GM04503 (cell line): ENCODE results near the gene UBA6.
"Not testable (repeated sequence)": the region's sequence is repeated elsewhere in the genome, so short reads cannot be mapped to it uniquely, and the experiment has no call there.

Experiments used
- DNase-seq: peaks from one replicate; pipeline ENCODE4 v3.0.0-alpha.2; 2012; ENCODE audit warnings: low read depth

Gene UBA6

DNA sequence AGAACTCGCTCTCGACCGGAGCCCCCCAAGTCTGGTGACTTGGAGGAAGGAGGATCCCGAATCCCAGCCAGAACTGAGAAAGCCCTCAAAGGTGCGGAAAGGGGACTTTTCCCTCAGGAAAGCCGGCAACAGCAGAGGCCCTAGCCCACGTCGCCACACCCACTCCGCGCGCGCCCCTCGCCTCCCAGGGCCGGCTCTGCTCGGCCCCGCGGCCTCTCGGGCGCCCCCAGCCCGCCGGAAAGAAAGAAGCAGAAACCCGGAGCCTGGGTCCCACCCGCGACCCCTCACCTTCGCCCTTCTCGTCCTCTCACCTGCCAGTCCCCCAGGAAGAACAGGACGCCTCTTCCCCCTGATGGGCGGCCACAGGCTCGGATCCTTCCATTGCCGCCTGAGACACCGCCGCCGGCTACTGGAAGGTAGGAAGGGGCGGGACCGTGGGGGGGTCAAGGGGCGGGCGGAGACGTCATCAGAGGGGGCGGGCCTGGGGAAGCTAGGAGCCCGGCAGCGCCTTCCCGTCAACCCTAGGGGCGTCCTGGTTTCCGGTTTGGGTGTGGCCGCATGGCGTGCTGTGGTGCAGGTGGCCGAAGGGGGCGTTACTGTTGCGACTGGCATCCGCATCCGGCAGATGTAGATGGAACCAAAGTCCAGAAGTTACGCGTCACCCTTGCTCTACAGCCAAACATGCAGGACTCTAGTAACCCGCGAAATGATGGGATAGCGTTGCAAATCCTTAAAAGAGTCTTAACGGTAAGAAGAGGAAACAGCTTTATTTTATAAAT lies at the start of gene UBA6:
TSS of gene UBA6 (minus strand) at position 418 of the 779 bp plus-strand sequence. CDS start at position 382, 36 bp downstream.
- DNase-seq, result peak; percentile 72

DNA sequence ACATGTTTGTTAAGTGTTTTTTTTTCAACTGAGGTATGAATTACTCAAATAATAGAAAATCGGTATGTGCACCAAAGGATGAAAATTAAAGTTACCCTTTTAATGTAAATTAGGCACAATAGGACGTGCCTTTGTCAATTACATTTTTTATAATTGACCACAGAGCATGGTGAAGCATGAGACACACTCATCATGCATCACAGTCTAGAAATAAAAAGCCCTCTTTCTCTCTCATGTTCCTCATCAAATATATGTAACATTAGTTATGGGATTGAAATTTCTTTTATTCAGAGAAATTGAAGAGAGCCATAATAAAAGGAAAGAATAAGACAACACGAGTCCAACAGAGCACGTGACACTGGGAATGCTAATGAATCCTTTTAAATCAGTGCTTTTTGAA lies 49.7 kb upstream of the UBA6 start:
- no peak for DNase-seq

DNA sequence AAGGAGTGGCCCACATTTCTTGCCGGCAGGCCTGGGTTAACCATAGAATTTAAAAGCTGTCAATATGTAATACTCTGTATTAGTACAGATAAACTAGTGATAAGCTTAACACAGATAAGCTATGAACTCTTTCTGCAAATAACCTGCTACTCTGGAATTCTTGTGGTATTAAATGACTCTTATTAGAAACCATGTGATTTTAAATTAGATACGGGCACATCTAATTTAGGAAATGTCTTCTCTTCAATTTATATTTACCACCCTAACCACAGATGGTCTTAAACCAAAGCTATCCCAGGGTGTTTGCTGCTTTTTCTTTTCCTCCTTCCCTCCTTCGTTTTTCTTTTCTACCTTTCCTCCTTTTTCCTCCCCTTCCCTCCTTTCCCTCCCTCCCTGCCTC lies 48.3 kb upstream of the UBA6 start:
- no peak for DNase-seq

DNA sequence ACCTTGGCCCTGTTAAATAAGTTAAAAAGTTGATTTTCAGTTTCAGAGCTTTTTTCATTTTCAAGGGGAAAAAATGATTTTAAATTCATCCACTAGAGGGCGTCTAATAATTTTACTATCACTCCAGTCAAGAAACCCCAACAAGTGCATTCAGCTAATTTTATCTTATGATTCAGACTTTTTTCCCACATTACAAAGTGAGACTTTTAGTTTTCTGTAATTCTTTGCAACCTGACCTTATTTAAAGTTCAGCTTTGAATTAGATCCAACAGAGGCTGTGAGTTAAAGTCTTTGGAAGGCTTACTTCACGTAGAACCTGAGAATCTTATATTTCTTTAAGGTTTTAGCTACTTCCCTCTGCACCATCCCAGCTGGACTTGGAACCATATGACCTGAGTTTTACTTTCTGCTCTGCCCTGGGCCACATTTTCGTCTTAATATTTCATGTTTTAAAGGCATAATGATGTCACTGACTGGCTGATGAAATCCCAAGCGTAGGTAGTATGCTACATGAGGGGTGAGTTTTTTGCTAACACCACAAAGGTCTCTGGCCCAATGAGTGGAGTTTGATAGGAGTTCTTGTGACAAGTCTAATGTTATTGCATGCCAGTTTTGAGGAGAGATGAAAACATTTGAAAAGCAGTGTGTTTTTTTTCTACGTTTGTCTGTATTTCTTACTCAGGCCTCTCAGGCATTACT lies 46.0 kb upstream of the UBA6 start:
- no peak for DNase-seq

DNA sequence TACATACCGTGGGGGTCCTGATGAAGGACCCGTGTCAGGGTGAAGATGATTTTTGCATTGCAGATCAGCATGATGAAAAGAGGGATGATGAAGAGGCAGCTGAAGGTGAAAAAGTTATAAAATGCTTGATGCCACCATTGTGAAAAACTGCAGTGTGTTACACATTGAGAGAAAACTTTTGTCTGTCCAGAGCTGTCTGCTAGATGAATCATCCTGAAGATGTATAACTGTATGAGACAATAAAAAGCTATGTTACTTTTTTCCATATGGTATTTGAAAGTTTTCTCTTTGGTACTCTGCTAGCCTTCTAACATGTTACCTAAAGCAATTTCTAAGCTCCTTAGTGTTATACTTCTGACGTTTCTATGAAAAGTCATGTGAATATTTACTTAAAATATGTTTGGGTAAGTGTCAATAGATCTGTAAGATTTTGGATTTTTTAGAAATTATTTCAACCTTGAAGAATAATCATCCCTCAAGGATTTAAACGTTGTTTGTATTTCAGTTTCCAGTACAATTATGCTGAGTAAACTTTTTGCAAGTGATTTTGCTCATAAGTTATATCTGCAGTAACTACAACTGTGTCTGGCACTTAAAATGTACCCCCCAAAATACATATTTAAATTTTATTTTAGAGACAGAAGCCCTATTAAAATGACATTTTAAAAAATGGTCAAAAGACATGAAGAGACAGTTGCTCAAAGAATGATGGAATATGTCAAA lies 43.8 kb upstream of the UBA6 start:
- DNase-seq, result no peak

DNA sequence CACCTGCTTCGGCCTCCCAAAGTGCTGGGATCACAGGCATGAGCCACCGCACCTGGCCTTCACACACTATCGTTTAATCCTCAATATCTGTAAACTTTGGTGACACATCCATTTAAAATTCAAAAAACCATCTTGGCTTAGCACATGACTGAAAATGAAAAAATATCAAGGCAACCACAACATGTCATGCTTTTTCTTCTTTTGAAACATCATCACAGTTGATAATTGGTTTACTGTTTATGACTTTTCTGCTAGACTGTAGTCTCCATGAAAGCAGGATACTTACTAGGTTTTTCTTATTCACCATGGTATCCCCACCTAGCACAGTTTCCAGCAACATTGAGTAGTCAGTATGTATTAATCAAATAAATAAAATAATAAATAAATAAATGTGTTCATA lies 42.2 kb upstream of the UBA6 start:
- DNase-seq, result no peak

DNA sequence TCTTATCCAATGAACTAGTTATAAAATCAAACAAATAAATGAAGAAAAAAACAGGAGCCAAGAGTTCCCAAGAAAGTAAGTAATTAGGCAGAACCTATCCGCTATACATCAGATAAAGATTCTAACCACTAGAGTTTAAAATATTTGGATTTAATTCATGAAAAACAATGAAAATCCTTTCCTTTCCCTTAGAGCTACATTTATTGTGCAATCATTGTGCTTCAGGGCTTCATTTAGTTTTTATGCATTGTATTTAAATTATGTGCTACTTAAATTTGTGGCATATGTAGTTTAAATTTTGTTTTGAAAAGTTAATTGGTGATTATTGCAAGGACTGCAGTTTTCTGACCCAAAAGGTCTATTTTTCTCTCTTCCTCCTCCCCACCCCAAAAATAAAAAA lies 35.3 kb upstream of the UBA6 start:
- DNase-seq, result no peak

DNA sequence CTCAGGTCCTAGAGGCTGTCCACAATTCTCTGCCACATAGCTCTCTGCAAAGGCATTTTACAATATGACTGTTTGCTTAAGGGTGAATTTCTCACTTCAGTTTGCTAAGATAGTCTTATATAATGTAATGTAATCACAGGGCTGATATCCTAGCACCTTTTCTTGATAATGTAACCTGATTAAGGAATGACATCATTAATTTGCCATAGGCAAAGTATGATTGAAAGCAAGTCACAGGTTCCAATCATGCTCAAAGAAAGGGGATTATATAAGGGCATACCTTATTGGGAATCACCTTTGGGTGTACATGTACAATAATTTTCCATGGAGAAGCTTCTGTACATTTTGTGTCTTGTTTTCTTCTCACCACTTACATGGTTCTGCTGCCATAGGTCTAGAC lies 34.4 kb upstream of the UBA6 start:
- no peak for DNase-seq

DNA sequence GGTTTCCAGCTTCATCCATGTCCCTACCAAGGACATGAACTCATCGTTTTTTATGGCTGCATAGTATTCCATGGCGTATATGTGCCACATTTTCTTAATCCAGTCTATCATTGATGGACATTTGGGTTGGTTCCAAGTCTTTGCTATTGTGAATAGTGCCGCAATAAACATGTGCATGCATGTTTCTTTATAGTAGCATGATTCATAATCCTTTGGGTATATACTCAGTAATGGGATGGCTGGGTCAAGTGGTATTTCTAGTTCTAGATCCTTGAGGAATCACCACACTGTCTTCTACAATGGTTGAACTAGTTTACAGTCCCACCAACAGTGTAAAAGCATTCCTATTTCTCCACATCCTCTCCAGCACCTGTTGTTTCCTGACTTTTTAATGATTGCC lies 29.6 kb upstream of the UBA6 start:
- not testable (repeated sequence) for DNase-seq

DNA sequence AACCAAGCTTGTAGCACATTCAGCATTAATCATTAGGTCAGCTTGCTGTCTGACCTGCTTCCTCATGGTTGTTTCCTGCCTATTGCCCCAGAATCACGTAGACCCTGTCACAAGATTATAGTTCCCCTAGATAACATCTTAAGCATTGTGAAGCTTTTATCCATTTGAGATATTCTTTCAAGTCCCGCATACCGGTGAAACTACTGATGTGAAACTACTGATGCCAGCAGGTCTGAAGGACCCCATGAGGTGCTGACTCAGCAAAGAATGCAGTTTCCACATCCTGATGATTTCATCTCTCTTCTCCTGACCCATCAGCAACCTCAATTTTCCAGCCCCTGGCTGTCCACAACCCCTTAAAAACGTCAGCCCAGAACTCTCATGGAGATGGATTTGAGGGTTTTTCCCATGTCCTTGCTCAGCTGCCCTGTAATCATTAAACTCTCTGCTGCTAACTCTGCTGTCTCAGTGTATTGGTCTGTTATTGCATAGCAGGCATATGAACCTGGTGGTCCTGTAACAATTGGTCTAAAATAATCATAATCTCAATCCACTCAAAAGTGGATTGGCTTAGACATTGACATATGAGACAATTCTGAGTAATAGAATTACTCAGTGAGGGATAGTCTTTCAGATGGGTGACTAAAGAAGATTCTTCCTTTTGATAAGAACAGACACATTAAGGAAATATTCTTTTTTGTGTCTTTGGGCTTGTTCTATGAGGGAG lies 26.3 kb upstream of the UBA6 start:
- DNase-seq, result no peak

DNA sequence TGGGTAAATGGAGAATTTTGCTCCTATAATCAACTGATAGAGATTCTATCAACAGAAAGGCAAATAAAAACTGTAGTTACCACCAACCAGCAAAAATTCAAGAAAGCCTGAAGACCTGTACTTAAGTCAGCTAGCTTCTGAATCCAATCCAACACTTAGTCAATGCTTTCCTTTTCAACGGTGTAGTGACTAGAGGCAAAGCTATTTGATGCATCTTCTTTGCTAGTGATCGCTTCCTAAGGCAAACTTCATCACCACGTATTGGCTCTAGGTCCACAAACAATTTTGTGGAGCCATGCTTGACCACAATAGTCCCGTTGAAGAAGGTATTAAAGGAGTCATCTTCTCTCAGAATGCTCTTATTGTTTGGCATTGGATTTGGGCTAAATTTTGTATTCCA lies 25.0 kb upstream of the UBA6 start:
- no peak for DNase-seq

DNA sequence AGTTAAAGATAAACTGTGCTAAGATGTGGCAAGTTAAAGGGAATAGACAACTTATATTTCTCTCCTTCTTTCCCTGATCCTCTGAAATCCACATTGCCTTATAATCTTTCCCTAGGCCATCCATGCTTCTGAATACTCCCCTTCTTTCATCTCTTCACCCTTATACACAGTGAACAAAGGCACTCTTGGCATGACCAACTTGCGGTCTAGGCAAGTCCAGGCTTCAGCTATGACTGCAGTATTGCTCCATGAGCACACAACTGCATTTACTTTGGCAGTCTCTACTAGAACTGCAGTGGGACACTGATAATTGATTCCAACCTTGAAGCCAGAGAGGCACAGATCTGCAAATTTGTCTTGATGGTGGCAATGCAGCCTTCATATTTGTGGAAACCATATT lies 24.2 kb upstream of the UBA6 start:
- DNase-seq, result no peak

DNA sequence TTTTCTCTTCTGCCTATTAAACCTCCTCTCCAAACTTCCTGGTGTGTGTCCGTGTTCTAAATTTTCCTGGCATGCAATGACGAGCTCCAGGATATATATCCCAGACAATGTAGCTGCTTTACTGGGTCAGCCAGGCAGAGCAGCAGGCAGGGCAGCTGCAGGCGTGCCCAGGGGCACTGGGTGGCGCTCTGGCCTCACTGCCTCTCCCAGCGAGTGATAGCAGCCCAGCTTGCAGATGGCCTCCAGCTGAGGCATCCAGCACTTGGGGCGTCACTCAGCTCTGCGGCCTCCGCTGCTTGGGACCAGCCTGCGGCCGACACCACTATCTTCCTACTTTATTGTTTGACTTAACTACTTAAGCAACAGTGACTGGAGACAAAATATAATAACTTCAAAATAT lies 23.0 kb upstream of the UBA6 start:
- DNase-seq, result no peak

DNA sequence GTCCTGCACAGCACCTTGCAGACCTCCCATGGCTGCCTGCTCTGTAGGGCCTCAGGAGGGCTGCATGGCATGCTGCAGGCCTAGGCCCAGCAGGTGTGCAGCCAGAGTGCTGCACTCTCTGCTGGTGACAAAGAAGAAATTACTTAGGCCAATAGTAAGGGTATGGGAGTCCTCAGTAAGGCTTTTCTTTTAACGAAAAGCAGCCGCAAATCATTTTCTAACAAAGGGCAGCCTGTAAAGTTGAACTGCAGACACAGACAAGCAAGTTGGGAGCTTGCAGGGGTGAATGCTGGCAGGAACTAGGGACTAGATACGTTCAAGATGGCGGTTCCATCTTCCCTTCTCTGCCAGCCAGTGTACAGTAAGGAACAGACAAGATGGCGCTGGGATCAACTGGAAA lies 22.4 kb upstream of the UBA6 start:
- no peak for DNase-seq

DNA sequence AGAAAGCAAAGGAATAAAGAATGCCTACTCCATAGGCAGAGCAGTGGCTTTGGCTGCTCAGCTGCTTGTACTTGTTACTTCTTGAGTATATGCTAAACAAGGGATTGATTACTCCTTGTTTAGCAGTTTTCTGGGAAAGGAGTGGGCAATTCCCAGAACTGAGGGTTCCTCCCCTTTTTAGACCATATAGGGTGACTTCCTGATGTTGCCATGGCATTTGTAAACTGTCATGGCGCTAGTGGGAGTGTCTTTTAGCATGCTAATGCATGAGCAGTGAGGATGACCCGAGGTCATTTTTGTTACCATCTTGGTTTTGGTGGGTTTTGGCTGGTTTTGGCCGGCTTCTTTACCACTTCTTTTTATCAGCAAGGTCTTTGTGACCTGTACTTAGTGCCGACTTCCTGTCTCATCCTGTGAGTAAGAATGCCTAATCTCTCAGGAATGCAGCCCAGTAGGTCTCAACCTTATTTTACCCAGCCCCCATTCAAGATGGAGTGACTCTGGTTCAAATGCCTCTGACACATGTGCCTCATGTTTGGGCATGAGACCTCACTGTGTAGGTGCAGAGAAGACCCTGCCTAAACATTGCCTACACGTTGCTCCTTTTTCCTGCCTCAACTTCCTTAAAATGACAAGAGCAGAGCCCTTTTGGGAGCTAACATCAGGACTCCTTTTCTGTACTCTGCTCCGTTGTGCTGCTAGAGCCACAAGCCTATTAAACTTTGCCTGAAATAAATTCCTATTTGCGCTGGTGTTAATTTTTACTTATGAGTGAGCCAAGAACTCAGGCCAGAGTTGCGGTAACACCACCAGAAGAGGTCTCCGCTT lies 21.0 kb upstream of the UBA6 start:
- no peak for DNase-seq

DNA sequence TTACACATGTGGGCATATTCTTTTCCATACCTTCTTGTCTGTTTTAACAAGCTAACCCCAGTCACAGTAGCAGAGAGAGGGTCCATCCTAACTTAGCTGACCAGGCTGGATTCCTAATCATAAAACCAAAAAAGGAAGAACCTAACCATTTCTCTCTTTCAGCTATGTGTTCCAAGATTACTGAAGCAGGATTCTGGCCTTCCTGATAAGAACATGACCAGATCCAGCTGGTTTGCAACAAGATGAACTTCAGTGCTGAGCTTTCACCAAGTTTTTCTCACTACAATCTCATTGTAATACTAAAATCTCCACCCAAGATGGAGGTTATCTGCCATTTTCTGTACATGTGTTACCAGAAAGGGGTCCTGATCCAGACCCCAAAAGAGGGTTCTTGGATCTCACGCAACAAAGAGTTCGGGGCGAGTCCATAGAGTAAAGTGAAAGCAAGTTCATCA lies 20.4 kb upstream of the UBA6 start:
- DNase-seq, result no peak

DNA sequence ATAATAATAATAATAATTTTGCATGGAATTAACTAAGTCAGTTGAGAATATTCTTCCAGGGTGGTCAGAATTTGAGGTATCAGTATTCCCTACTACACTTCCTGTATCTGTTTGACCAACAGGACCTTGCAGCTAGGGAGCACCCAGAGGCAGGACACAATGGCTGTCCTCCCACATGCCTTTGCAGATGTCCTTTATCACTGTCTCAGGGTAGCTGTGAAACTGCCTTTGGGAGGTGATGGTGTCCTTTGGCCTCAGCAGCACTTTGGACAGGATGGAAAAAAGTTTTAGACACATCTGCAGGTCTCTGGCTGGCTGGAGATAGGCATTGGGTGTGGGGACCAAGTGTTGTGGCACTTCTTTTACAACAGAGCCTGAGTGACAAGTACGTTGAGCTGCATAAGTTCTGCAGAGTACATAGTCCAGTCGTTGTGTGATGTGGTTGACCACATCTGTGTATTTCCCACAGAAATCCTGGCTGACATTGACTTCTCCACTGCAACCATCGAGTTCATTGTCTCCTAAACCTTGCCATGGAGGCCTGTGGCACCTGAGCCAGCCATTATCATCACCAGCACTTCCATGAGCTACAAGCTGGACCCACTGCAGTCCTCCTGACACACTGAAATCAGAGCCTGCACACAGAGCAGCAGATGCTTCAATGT lies 19.1 kb upstream of the UBA6 start:
- no peak for DNase-seq

DNA sequence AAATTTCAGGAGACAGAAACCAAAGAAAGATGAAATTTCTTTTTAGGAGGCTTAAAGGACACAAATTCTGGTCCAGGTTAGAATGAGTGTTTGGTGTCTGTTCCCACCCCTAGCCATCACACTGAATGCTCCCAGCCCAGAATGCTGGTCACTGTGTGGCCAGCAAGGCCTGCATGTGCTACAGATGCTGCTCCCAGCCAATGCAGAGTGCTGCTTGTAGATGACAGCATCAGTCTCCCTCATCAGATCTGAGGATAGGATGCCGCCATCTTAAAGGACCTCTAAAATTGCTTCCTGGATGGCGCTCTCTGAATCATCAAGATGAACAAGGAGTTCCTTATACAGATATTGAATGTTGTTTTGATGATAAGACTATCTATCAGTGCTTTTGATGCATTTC lies 17.9 kb upstream of the UBA6 start:
- no peak for DNase-seq

DNA sequence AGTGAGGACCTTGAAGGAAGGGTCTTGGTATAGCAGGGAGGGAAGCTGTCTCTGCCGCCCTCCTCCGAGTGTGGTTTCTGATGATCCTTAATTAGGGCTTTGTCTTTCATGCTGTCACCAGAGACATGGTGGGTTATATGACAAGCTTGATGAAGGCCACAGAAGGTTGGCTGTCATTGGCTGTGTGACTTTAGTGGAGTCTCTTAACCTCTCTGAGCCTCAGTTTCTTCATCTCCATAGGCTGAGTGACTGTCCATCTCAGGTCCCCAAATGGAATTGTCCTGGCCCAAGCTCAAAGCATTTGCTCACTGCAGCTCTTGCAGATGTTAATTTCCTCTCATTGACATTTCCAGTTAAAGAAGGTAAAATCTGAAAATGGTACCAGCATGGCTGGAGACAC lies 16.6 kb upstream of the UBA6 start:
- DNase-seq, result no peak

DNA sequence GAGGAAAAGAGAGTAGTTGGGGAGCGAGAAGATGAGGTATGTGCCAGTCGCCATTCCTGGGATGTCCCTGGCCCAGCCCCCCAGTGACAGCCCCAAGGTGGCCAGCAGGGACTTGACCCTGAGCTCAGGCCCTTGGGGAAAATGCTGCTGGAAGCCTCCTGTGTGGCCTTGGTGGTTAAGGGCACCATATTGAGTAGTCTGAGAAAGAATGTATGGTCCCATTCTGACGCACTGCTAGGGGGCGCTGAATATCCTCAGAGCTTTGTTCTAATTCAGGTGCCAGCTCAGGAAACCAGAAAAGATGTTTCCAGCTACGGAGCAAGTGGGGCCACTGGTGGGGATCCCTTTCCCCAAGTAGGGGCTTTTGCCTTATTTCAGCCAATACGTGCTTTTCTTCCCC lies 14.0 kb upstream of the UBA6 start:
- no peak for DNase-seq

DNA sequence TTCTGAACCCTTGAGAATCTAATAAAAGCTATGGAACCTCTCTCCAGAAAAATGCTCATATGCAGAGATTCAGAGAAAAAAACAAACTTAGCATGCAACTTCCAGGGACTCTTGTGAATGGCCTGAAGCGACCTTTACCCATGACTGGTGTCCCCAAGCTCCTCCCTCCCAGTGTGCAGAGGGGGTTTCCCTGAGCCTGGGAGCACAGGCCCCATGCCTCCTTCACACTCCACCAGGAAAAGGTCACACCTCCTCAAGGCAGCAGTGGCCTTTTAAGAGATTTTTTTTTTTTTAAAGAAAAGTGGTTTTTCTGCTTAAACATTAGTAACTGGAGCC lies 13.3 kb upstream of the UBA6 start:
- DNase-seq, result no peak
